H9 (cell line): ENCODE results near the gene TMEM61. TPM values are rescaled to one million over a fixed set of nuclear protein-coding genes. Genes with fewer than 3 reads are reported as not detected.

ENCODE experiments used
- DNase-seq: peaks from one replicate; pipeline ENCODE4 v3.0.0-alpha.2; 2017
- H2AFZ ChIP-seq: one replicate; pipeline ENCODE4 v1.6.1; 2013; ENCODE audit warnings: mild to moderate bottlenecking, low read length, control low read depth, moderate library complexity
- H2AK5ac ChIP-seq: 2 replicates; pipeline ENCODE4 v1.6.1; 2013; ENCODE audit warnings: low read length, control low read depth, mixed read lengths; ENCODE audit not compliant: insufficient read length
- H2BK120ac ChIP-seq: one replicate; pipeline ENCODE4 v1.6.1; 2013; ENCODE audit warnings: low read depth, mild to moderate bottlenecking, low read length, control low read depth, inconsistent platforms; ENCODE audit not compliant: poor library complexity, severe bottlenecking
- H2BK12ac ChIP-seq: 2 replicates; pipeline ENCODE4 v1.6.1; 2013; ENCODE audit warnings: low read length, control low read depth, mixed read lengths, low read depth; ENCODE audit not compliant: insufficient read length
- H2BK15ac ChIP-seq: 2 replicates; pipeline ENCODE4 v1.6.1; 2013; ENCODE audit warnings: low read depth, low read length, control low read depth
- H2BK20ac ChIP-seq: one replicate; pipeline ENCODE4 v1.6.1; 2013; ENCODE audit warnings: low read depth, mild to moderate bottlenecking, low read length, control low read depth, inconsistent platforms; ENCODE audit not compliant: poor library complexity, severe bottlenecking
- H2BK5ac ChIP-seq: 2 replicates; pipeline ENCODE4 v1.6.1; 2013; ENCODE audit warnings: low read length, control low read depth, mixed read lengths; ENCODE audit not compliant: insufficient read length
- H3K14ac ChIP-seq: 2 replicates; pipeline ENCODE4 v1.6.1; 2013; ENCODE audit warnings: low read length, control low read depth; ENCODE audit not compliant: insufficient read depth
- H3K18ac ChIP-seq: 2 replicates; pipeline ENCODE4 v1.6.1; 2013; ENCODE audit warnings: low read depth, mild to moderate bottlenecking, mixed read lengths, low read length, control low read depth; ENCODE audit not compliant: insufficient read length
- H3K23ac ChIP-seq: 2 replicates; pipeline ENCODE4 v1.6.1; 2013; ENCODE audit warnings: low read length, control low read depth, mixed read lengths, low read depth; ENCODE audit not compliant: insufficient read length
- H3K23me2 ChIP-seq: 2 replicates; pipeline ENCODE4 v1.6.1; 2013; ENCODE audit warnings: low read depth, mild to moderate bottlenecking, mixed read lengths, low read length, control low read depth; ENCODE audit not compliant: insufficient read length, poor library complexity, severe bottlenecking
- H3K27ac ChIP-seq: 2 replicates; pipeline ENCODE4 v1.5.1; 2013; ENCODE audit warnings: low read length, control low read depth, mixed read lengths, low read depth; ENCODE audit not compliant: insufficient read length
- H3K27me3 ChIP-seq: 2 replicates; pipeline ENCODE4 v1.6.1; 2013; ENCODE audit warnings: low read length, control low read depth, inconsistent platforms; ENCODE audit not compliant: insufficient read depth
- H3K4ac ChIP-seq: 2 replicates; pipeline ENCODE4 v1.6.1; 2013; ENCODE audit warnings: low read depth, mild to moderate bottlenecking, control low read depth, inconsistent platforms, low read length, moderate library complexity
- H3K4me1 ChIP-seq: 2 replicates; pipeline ENCODE4 v1.6.1; 2013; ENCODE audit warnings: low read length, control low read depth, inconsistent platforms; ENCODE audit not compliant: insufficient read depth
- H3K4me2 ChIP-seq: 2 replicates; pipeline ENCODE4 v1.6.1; 2013; ENCODE audit warnings: low read length, control low read depth, mixed read lengths; ENCODE audit not compliant: insufficient read length, insufficient read depth
- H3K56ac ChIP-seq: 2 replicates; pipeline ENCODE4 v1.6.1; 2013; ENCODE audit warnings: low read depth, mild to moderate bottlenecking, mixed read lengths, low read length, control low read depth; ENCODE audit not compliant: insufficient read length
- H3K79me1 ChIP-seq: 2 replicates; pipeline ENCODE4 v1.6.1; 2013; ENCODE audit warnings: low read depth, mild to moderate bottlenecking, moderate library complexity, low read length, control low read depth, inconsistent platforms; ENCODE audit not compliant: insufficient read depth, poor library complexity, severe bottlenecking
- H3K79me2 ChIP-seq: 2 replicates; pipeline ENCODE4 v1.6.1; 2013; ENCODE audit warnings: low read length, control low read depth, inconsistent platforms; ENCODE audit not compliant: insufficient read depth
- H3K9ac ChIP-seq: 2 replicates; pipeline ENCODE4 v1.6.1; 2013; ENCODE audit warnings: low read length, control low read depth, mixed read lengths; ENCODE audit not compliant: insufficient read length; ENCODE audit errors: extremely low read depth
- H3K9me3 ChIP-seq: one replicate; pipeline ENCODE4 v1.6.1; 2013; ENCODE audit warnings: low read depth, low read length, inconsistent platforms; ENCODE audit not compliant: control insufficient read depth
- H3T11ph ChIP-seq: one replicate; pipeline ENCODE4 v1.6.1; 2013; ENCODE audit warnings: mild to moderate bottlenecking, low read length, control low read depth, inconsistent platforms
- H4K20me1 ChIP-seq: one replicate; pipeline ENCODE4 v1.6.1; 2013; ENCODE audit not compliant: control insufficient read depth, insufficient read length, insufficient read depth
- H4K5ac ChIP-seq: 2 replicates; pipeline ENCODE4 v1.6.1; 2013; ENCODE audit warnings: low read depth, mild to moderate bottlenecking, mixed read lengths, low read length, control low read depth; ENCODE audit not compliant: insufficient read length
- H4K8ac ChIP-seq: replicated peaks from 2 replicates; pipeline ENCODE4 v1.6.1; 2013; ENCODE audit warnings: low read length, control low read depth, mixed read lengths, low read depth; ENCODE audit not compliant: insufficient read length
- H4K91ac ChIP-seq: 2 replicates; pipeline ENCODE4 v1.6.1; 2013; ENCODE audit warnings: low read depth, mild to moderate bottlenecking, moderate library complexity, mixed read lengths, low read length, control low read depth; ENCODE audit not compliant: insufficient read length
- H3K27ac Mint-ChIP-seq, 3 experiments: 2 replicates in 2 of 3; 3 replicates in 1 of 3; pipeline ENCODE4 v1.8.0; 2020 to 2021; ENCODE audit warnings: mixed read lengths in 3 of 3, mild to moderate bottlenecking in 1 of 3, moderate library complexity in 1 of 3
- H3K27me3 Mint-ChIP-seq: 2 replicates; pipeline ENCODE4 v1.8.0; 2021; ENCODE audit warnings: low read depth, mild to moderate bottlenecking, moderate library complexity, mixed read lengths
- H3K36me3 Mint-ChIP-seq, 3 experiments: 2 replicates in 2 of 3; 3 replicates in 1 of 3; pipeline ENCODE4 v1.8.0; 2020 to 2021; ENCODE audit warnings: low read depth in 3 of 3, mixed read lengths in 3 of 3; ENCODE audit not compliant: insufficient read depth in 1 of 3
- H3K4me1 Mint-ChIP-seq, 2 experiments: 2 replicates each; pipeline ENCODE4 v1.8.0; 2020; ENCODE audit warnings: mixed read lengths in 2 of 2
- H3K4me3 Mint-ChIP-seq, 2 experiments: 2 replicates in 1 of 2; 3 replicates in 1 of 2; pipeline ENCODE4 v1.8.0; 2020 to 2021; ENCODE audit warnings: mild to moderate bottlenecking in 2 of 2, mixed read lengths in 2 of 2, moderate library complexity in 1 of 2
- H3K9me3 Mint-ChIP-seq, 2 experiments: 2 replicates in 1 of 2; 3 replicates in 1 of 2; pipeline ENCODE4 v1.8.0; 2020; ENCODE audit warnings: mild to moderate bottlenecking in 2 of 2, mixed read lengths in 2 of 2, moderate library complexity in 1 of 2
- WGBS: extraction: QIAGEN DNeasy Blood & Tissue Kit; methylation state at CpG from one replicate; pipeline ENCODE4 v1.1.7; 2013; ENCODE audit warnings: missing lambda C conversion rate, low lambda C conversion rate, mixed read lengths; ENCODE audit not compliant: insufficient read length; ENCODE audit errors: extremely low coverage; 5-methylcytosine and 5-hydroxymethylcytosine counted together
- total RNA-seq: library from RNA; stranded (reverse); gene quantifications from 2 replicates; pipeline ENCODE4 v1.2.1, GENCODE V29; 2021
- TF ChIP-seq, protein P1 (sequence below): fragments of 200-600 bp; sonication (generic); conservative IDR thresholded peaks from 3 replicates; pipeline ENCODE4 v1.8.0; 2021; ENCODE audit warnings: antibody characterized with exemption, mild to moderate bottlenecking

TMEM61 gene
- total RNA-seq, 1 experiment from 2014 or later, result 0.61 TPM

DNA sequence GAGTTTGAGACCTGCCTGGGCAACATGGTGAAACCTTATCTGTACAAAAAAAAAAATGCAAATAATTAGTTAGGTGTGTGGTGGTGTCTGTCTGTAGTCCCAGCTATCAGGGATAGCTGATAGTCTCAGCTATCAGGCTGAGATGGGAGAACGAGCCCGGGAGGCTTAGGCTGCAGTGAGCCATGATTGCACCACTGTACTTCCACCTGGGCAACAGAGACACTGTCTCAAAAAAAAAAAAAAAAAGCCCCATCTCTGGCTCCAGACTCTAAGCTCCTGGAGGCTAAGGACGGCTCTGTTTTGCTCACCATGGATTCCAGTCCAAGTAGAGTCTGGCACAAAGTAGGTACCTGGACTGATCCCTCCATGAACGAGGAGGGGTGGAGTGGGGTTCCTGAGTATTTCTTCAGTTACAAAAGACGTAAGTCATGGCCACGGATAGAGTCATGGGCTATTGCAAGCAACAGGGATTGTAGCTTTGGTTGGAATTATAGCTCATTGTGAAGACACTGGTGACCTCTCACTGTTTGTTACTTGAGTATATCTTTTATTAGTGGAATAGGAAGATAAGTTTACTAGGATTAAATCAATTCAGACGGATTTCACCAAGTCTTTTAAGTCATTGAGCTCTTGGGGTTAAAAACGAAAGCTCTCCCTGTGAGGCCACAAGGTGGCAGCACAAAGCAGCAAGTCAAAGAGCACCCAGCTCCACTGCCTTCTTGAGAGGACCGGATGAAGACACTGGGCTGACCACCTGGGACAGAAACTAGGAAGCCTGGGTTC is 35.6 kb upstream of the TMEM61 start:
- no peak overlapping the region for H3K18ac ChIP-seq
- DNase-seq, result peak; percentile 83
- H2BK15ac ChIP-seq, result no peak overlapping the region
- no peak overlapping the region for H3K14ac ChIP-seq
- no peak overlapping the region for H2BK120ac ChIP-seq
- H3K4ac ChIP-seq, result no peak overlapping the region
- no peak overlapping the region for H3K27ac Mint-ChIP-seq
- H2BK5ac ChIP-seq, result no peak overlapping the region
- H2BK20ac ChIP-seq, result no peak overlapping the region
- H3K23me2 ChIP-seq, result no peaks in the 10 kb centered on the region
- no peak overlapping the region for H2BK12ac ChIP-seq
- no peak overlapping the region for H2AK5ac ChIP-seq
- no peak overlapping the region for H3K9ac ChIP-seq
- H2AFZ ChIP-seq, result no peak overlapping the region
- no peak overlapping the region for H3K27ac ChIP-seq
- H3K36me3 Mint-ChIP-seq, result peaks cover 0 to 6% (median 0%) of the 10 kb centered on the region in 3 experiments; a peak in 2 of 7 replicates
- no peaks in the 10 kb centered on the region for H4K20me1 ChIP-seq
- H3K79me2 ChIP-seq, result no peaks in the 10 kb centered on the region
- H4K8ac ChIP-seq, result no peak overlapping the region
- H4K91ac ChIP-seq, result no peak overlapping the region
- H3K4me1 ChIP-seq, result no peaks in the 10 kb centered on the region
- no peak overlapping the region for H4K5ac ChIP-seq
- peaks cover 8% of the 10 kb centered on the region in 2 experiments; a peak in 3 of 4 replicates for H3K4me1 Mint-ChIP-seq
- H3K9me3 ChIP-seq, result no peaks in the 10 kb centered on the region
- no peak overlapping the region for H3T11ph ChIP-seq
- H3K4me3 Mint-ChIP-seq, result no peak overlapping the region
- H3K4me2 ChIP-seq, result no peak overlapping the region
- peaks cover 6% of the 10 kb centered on the region in 2 experiments; a peak in 3 of 5 replicates for H3K9me3 Mint-ChIP-seq
- H3K27me3 Mint-ChIP-seq, result peaks cover 19% of the 10 kb centered on the region
- no peak overlapping the region for H3K23ac ChIP-seq
- no CpG with 5 or more reads among the region's 9 CpGs for WGBS
- H3K27me3 ChIP-seq, result no peaks in the 10 kb centered on the region
- no peaks in the 10 kb centered on the region for H3K79me1 ChIP-seq
- no peak overlapping the region for H3K56ac ChIP-seq
- TF ChIP-seq, protein P1, sequence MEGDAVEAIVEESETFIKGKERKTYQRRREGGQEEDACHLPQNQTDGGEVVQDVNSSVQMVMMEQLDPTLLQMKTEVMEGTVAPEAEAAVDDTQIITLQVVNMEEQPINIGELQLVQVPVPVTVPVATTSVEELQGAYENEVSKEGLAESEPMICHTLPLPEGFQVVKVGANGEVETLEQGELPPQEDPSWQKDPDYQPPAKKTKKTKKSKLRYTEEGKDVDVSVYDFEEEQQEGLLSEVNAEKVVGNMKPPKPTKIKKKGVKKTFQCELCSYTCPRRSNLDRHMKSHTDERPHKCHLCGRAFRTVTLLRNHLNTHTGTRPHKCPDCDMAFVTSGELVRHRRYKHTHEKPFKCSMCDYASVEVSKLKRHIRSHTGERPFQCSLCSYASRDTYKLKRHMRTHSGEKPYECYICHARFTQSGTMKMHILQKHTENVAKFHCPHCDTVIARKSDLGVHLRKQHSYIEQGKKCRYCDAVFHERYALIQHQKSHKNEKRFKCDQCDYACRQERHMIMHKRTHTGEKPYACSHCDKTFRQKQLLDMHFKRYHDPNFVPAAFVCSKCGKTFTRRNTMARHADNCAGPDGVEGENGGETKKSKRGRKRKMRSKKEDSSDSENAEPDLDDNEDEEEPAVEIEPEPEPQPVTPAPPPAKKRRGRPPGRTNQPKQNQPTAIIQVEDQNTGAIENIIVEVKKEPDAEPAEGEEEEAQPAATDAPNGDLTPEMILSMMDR, result peak; percentile 92
